Ovary (tissue), 3 donors: ENCODE measurements around the gene FAM151B.

ENCODE experiments used
- POLR2A ChIP-seq: fragments of 450-650 bp; IDR thresholded peaks from one replicate; pipeline ENCODE4 v1.6.1; 2017; ENCODE audit warnings: antibody characterized with exemption, mild to moderate bottlenecking, moderate library complexity
- TF ChIP-seq, protein P1 (sequence below), 3 donors: fragments of 450-650 bp in 2 of 3; fragments of 200-600 bp in 1 of 3; IDR thresholded peaks; one replicate each; pipeline versions ENCODE4 v1.5.1 to v1.8.0; 2016 to 2022; ENCODE audit warnings: antibody characterized with exemption in 3 of 3, mild to moderate bottlenecking in 1 of 3
- donor health status: DM: no; HTN: no; CAD: no.

DNA sequence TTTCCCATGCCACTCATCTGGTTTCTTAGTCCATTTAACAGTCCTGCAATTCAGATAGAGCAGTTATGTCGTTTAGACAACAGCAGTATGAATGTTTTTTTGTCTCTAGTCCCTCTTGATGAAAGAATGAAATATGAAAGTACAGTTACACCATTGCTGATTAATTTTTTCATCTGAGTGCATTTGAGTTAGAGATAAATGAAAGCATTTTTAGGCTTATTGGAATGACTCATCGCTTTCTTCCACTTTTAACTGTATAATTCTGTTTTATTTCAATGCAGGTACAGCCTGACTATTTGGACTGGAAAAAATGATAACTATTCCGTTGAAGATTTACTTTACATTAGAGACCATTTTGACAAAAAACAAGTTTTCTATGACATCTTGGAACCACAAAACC is 53.5 kb downstream of the FAM151B start:
- TF ChIP-seq, protein P1, sequence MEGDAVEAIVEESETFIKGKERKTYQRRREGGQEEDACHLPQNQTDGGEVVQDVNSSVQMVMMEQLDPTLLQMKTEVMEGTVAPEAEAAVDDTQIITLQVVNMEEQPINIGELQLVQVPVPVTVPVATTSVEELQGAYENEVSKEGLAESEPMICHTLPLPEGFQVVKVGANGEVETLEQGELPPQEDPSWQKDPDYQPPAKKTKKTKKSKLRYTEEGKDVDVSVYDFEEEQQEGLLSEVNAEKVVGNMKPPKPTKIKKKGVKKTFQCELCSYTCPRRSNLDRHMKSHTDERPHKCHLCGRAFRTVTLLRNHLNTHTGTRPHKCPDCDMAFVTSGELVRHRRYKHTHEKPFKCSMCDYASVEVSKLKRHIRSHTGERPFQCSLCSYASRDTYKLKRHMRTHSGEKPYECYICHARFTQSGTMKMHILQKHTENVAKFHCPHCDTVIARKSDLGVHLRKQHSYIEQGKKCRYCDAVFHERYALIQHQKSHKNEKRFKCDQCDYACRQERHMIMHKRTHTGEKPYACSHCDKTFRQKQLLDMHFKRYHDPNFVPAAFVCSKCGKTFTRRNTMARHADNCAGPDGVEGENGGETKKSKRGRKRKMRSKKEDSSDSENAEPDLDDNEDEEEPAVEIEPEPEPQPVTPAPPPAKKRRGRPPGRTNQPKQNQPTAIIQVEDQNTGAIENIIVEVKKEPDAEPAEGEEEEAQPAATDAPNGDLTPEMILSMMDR (IDR thresholded peaks at IDR 0.05): no peak
- no peak for TF ChIP-seq POLR2A
